Keratinocyte (primary cell): ENCODE data around the gene PTPRD.

ENCODE experiments used
- CTCF ChIP-seq, 3 experiments: IDR thresholded peaks in 1 of 3; conservative IDR thresholded peaks in 1 of 3; optimal IDR thresholded peaks in 1 of 3; 2 replicates in 2 of 3; 3 replicates in 1 of 3; pipeline versions ENCODE3 to v1.5.1; 2011; ENCODE audit warnings: low read length in 3 of 3, mild to moderate bottlenecking in 3 of 3, moderate library complexity in 2 of 3, control low read depth in 1 of 3, inconsistent platforms in 1 of 3; ENCODE audit not compliant: insufficient read depth in 2 of 3; ENCODE audit errors: extremely low read depth in 1 of 3
- EZH2 ChIP-seq: IDR thresholded peaks from one replicate; pipeline ENCODE4 v1.6.1; 2012; ENCODE audit warnings: inconsistent platforms, mild to moderate bottlenecking, low read length, moderate library complexity

GRCh38 chr9:9949978-9950377 is 662.8 kb downstream of the PTPRD start:
- TF ChIP-seq CTCF (optimal IDR thresholded peaks at IDR 0.05 in 1 of 3, IDR thresholded peaks at IDR 0.05 in 1 of 3, conservative IDR thresholded peaks at IDR 0.05 in 1 of 3; ENCODE audit: extremely low read depth in 1 of 3, insufficient read depth in 2 of 3, low read length in 3 of 3): no peak
- no peak for TF ChIP-seq EZH2
